Smooth muscle cell (in vitro differentiated cells): ENCODE data around the gene FAM240A. TPM values are rescaled to one million over a fixed set of nuclear protein-coding genes. Genes with fewer than 3 reads are reported as not detected.

Experiments
- DNase-seq: peaks from one replicate; lab custom pipeline; 2025; ENCODE audit not compliant: unreplicated experiment; lab: John Stamatoyannopoulos, UW
- H2AFZ ChIP-seq: fragments of 200-600 bp; sonication (generic); 2 replicates; pipeline ENCODE4 v1.6.0; 2016; ENCODE audit warnings: antibody characterized with exemption, low read depth, mild to moderate bottlenecking
- H3F3A ChIP-seq: fragments of 200-600 bp; sonication (generic); 2 replicates; pipeline ENCODE4 v1.6.0; 2017; ENCODE audit warnings: antibody characterized with exemption, low read depth
- H3K27ac ChIP-seq: fragments of 200-600 bp; sonication (generic); 2 replicates; pipeline ENCODE4 v1.5.1; 2016; ENCODE audit warnings: low read depth, mild to moderate bottlenecking
- H3K27me3 ChIP-seq: fragments of 200-600 bp; sonication (generic); 2 replicates; pipeline ENCODE4 v1.6.1; 2016; ENCODE audit warnings: low read depth, mild to moderate bottlenecking
- H3K36me3 ChIP-seq: fragments of 200-600 bp; sonication (generic); 2 replicates; pipeline ENCODE4 v1.5.1; 2016; ENCODE audit warnings: low read depth
- H3K4me1 ChIP-seq: fragments of 200-600 bp; sonication (generic); 2 replicates; pipeline ENCODE4 v1.5.1; 2016; ENCODE audit warnings: low read depth
- H3K4me2 ChIP-seq: fragments of 200-600 bp; sonication (generic); 2 replicates; pipeline ENCODE4 v1.6.0; 2016; ENCODE audit warnings: mild to moderate bottlenecking
- H3K4me3 ChIP-seq: fragments of 200-600 bp; sonication (generic); 2 replicates; pipeline ENCODE4 v1.5.1; 2016; ENCODE audit warnings: mild to moderate bottlenecking
- H3K79me2 ChIP-seq: fragments of 200-600 bp; sonication (generic); 2 replicates; pipeline ENCODE4 v1.6.0; 2016; ENCODE audit warnings: low read depth, mild to moderate bottlenecking
- H3K9ac ChIP-seq: fragments of 200-600 bp; sonication (generic); 2 replicates; pipeline ENCODE4 v1.6.0; 2016; ENCODE audit warnings: low read depth
- H3K9me3 ChIP-seq: fragments of 200-600 bp; sonication (generic); replicated peaks from 2 replicates; pipeline ENCODE4 v1.5.1; 2016; ENCODE audit warnings: low read depth
- H4K20me1 ChIP-seq: fragments of 200-600 bp; sonication (generic); 2 replicates; pipeline ENCODE4 v1.6.0; 2016; ENCODE audit warnings: low read depth
- WGBS: methylation state at CpG from one replicate; pipeline ENCODE4 v1.1.7; 2016; ENCODE audit warnings: low lambda C conversion rate; 5-methylcytosine and 5-hydroxymethylcytosine counted together
- polyA plus RNA-seq: library from polyadenylated mRNA; unstranded; fragments of >200 nt; fragmentation: Nextera tagmentation; extraction: Ambion mirVana; gene quantifications from 2 replicates; pipeline ENCODE4 v1.2.1, GENCODE V29; 2016
- total RNA-seq: library from RNA; depleted of rRNA; stranded (reverse); fragments of >200 nt; gene quantifications from 2 replicates; pipeline ENCODE4 v1.2.3, GENCODE V29; 2014
- TF ChIP-seq, protein P1 (sequence below): fragments of 200-600 bp; sonication (generic); IDR thresholded peaks from 2 replicates; pipeline ENCODE4 v1.5.1; 2017; ENCODE audit warnings: borderline replicate concordance, mild to moderate bottlenecking, antibody characterized with exemption; ENCODE audit not compliant: insufficient read depth, poor library complexity, severe bottlenecking

FAM240A gene
- total and polyA plus RNA-seq, 2 experiments from 2014 or later = not detected

DNA sequence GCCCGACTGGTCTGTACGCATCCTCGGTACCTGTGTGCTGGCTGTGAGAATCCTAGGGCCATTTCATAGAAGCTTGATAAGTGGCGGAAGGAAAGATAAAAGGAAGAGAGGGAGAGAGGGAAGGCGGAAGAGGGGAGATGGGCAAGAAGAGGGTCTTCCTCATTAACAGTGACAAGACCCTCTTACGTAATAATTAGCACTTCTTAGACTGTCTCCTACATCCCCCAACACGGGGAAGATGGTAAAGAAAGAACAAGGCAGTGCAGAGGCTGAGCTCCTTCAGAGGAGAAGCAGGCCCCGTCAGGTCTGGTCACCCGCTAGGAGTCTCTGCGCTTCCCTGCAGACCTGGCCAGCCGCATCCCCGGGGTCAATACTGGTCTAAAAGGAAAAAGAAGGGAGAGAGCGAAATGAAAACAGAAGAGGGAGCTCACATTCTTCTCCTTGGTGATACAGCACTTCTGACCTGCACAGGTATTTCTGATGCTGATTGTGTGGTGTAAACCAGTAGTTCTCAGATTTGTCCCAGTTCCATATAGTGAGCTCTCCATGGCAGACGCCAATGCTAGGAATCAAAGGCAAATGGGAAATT is 19.0 kb upstream of the FAM240A start:
- Histone ChIP-seq H3K9me3 (no peaks in the 10 kb centered on the region), H3K4me3 (no peak overlapping the region), H3K27ac (no peak overlapping the region), H3K4me1 (no peaks in the 10 kb centered on the region), H3K36me3 (no peaks in the 10 kb centered on the region), H4K20me1 (no peaks in the 10 kb centered on the region), H2AFZ (no peak overlapping the region), H3K9ac (no peak overlapping the region), H3K4me2 (no peak overlapping the region), H3F3A (no peaks in the 10 kb centered on the region), H3K27me3 (no peaks in the 10 kb centered on the region), H3K79me2 (no peaks in the 10 kb centered on the region)
- DNase-seq = no peak
- TF ChIP-seq, protein P1, sequence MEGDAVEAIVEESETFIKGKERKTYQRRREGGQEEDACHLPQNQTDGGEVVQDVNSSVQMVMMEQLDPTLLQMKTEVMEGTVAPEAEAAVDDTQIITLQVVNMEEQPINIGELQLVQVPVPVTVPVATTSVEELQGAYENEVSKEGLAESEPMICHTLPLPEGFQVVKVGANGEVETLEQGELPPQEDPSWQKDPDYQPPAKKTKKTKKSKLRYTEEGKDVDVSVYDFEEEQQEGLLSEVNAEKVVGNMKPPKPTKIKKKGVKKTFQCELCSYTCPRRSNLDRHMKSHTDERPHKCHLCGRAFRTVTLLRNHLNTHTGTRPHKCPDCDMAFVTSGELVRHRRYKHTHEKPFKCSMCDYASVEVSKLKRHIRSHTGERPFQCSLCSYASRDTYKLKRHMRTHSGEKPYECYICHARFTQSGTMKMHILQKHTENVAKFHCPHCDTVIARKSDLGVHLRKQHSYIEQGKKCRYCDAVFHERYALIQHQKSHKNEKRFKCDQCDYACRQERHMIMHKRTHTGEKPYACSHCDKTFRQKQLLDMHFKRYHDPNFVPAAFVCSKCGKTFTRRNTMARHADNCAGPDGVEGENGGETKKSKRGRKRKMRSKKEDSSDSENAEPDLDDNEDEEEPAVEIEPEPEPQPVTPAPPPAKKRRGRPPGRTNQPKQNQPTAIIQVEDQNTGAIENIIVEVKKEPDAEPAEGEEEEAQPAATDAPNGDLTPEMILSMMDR = no peak
- WGBS = 85% methylated on average over 14 of the region's 14 CpGs

DNA sequence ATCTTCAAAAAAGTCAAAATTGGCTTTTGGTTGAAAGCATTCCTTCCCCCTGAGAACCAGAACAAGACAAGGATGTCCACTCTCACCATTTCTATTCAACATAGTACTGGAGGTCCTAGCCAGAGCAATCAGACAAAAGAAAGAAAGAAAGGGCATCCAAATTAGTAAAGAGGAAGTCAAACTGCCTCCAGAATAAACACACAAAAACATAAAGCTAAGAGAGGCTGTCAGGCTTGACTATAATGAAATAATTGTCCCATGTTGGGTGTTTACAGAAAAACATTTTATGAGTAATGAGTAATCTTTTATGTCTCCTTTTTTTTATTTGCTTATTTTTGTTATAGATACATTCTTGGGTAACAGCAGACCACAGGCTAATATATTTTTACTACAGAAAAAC is 18.3 kb upstream of the FAM240A start:
- H3K4me1 ChIP-seq = no peaks in the 10 kb centered on the region
- no peak for DNase-seq
- H3K4me3 ChIP-seq = no peak overlapping the region
- no peak overlapping the region for H3K27ac ChIP-seq
- no peak overlapping the region for H3K9ac ChIP-seq
- no peaks in the 10 kb centered on the region for H3K9me3 ChIP-seq
- no peak overlapping the region for H2AFZ ChIP-seq
- TF ChIP-seq, protein P1 = no peak
- H3K4me2 ChIP-seq = no peak overlapping the region
- H3K79me2 ChIP-seq = no peaks in the 10 kb centered on the region
- no peaks in the 10 kb centered on the region for H3K27me3 ChIP-seq
- H3F3A ChIP-seq = no peaks in the 10 kb centered on the region
- H3K36me3 ChIP-seq = no peaks in the 10 kb centered on the region
- no peaks in the 10 kb centered on the region for H4K20me1 ChIP-seq

DNA sequence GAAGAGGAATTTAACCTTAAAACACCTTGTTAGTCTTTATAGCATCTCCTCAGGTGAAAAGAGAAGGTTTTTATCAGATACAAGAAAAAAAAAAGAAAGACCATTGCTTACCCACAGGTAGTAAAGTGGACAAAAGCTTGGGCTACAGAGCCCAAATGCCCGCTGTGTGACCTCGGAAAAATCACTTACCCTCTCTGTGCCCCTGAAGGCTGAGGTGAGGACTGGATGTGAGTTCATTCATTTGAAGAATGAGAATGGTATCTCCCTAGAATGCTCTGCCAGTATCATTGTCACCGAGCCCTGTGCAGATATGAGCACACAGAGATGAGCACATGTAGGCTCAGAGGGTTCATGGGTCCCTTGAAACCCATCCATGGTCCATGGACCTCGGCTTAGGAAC is 17.6 kb upstream of the FAM240A start:
- 96% methylated on average over 4 of the region's 4 CpGs for WGBS
- no peak for DNase-seq
- no peak overlapping the region for H2AFZ ChIP-seq

More for the DNA sequence above, 17.6 kb upstream of the FAM240A start:
- no peaks in the 10 kb centered on the region for H3K9me3 ChIP-seq
- H3K4me2 ChIP-seq = no peak overlapping the region
- no peak overlapping the region for H3K4me3 ChIP-seq
- no peaks in the 10 kb centered on the region for H4K20me1 ChIP-seq
- TF ChIP-seq, protein P1 = no peak
- no peaks in the 10 kb centered on the region for H3F3A ChIP-seq
- H3K27me3 ChIP-seq = no peaks in the 10 kb centered on the region
- no peak overlapping the region for H3K9ac ChIP-seq
- H3K79me2 ChIP-seq = no peaks in the 10 kb centered on the region
- H3K4me1 ChIP-seq = no peaks in the 10 kb centered on the region
- no peaks in the 10 kb centered on the region for H3K36me3 ChIP-seq
- H3K27ac ChIP-seq = no peak overlapping the region
